Neuronal stem cell (in vitro differentiated cells): ENCODE results near the gene PPM1J.

Experiments used
- DNase-seq: peaks from one replicate; pipeline ENCODE4 v3.0.0-alpha.2; 2013; ENCODE audit warnings: low spot score
- H2AFZ ChIP-seq: one replicate; pipeline ENCODE4 v1.6.1; 2013; ENCODE audit warnings: mild to moderate bottlenecking, low read length, inconsistent platforms
- H2AK5ac ChIP-seq: 2 replicates; pipeline ENCODE4 v1.6.1; 2013; ENCODE audit warnings: low read depth, mild to moderate bottlenecking, inconsistent platforms, low read length, moderate library complexity, mixed read lengths
- H2BK120ac ChIP-seq: 2 replicates; pipeline ENCODE4 v1.6.1; 2013; ENCODE audit warnings: low read depth, mild to moderate bottlenecking, inconsistent platforms, low read length, moderate library complexity, mixed read lengths
- H2BK12ac ChIP-seq: one replicate; pipeline ENCODE4 v1.6.1; 2013; ENCODE audit warnings: low read length, inconsistent platforms
- H2BK15ac ChIP-seq: 2 replicates; pipeline ENCODE4 v1.6.1; 2013; ENCODE audit warnings: mild to moderate bottlenecking, low read length, inconsistent platforms, mixed read lengths
- H2BK5ac ChIP-seq: one replicate; pipeline ENCODE4 v1.6.1; 2013; ENCODE audit warnings: inconsistent platforms, mild to moderate bottlenecking, low read length, moderate library complexity
- H3K14ac ChIP-seq: one replicate; pipeline ENCODE4 v1.6.1; 2013; ENCODE audit warnings: low read length, inconsistent platforms
- H3K18ac ChIP-seq: 2 replicates; pipeline ENCODE4 v1.6.1; 2013; ENCODE audit warnings: low read length, inconsistent platforms
- H3K23ac ChIP-seq: 2 replicates; pipeline ENCODE4 v1.6.1; 2013; ENCODE audit warnings: low read depth, mild to moderate bottlenecking, mixed read lengths, low read length, inconsistent platforms; ENCODE audit not compliant: poor library complexity
- H3K27ac ChIP-seq: replicated peaks from 3 replicates; pipeline ENCODE4 v1.5.1; 2013; ENCODE audit warnings: low read length, inconsistent platforms
- H3K27me3 ChIP-seq, 3 experiments: 2 replicates each; pipeline ENCODE4 v1.6.1; 2013; ENCODE audit warnings: low read length in 3 of 3, mild to moderate bottlenecking in 2 of 3, inconsistent platforms in 1 of 3, low read depth in 1 of 3, mixed read lengths in 1 of 3, moderate library complexity in 1 of 3; ENCODE audit not compliant: control insufficient read depth in 3 of 3, insufficient read depth in 3 of 3
- H3K36me3 ChIP-seq, 2 donors: replicated peaks in 1 of 2; 2 replicates each; pipeline ENCODE4 v1.6.1; 2013; ENCODE audit warnings: low read length in 2 of 2; ENCODE audit not compliant: control insufficient read depth in 2 of 2, insufficient read depth in 2 of 2
- H3K4ac ChIP-seq: 2 replicates; pipeline ENCODE4 v1.6.1; 2013; ENCODE audit warnings: inconsistent platforms, mild to moderate bottlenecking, low read length, moderate library complexity
- H3K4me1 ChIP-seq, 2 donors: 1 replicate in 1 of 2; 2 replicates in 1 of 2; pipeline ENCODE4 v1.6.1; 2013; ENCODE audit warnings: low read length in 2 of 2, low read depth in 1 of 2; ENCODE audit not compliant: control insufficient read depth in 2 of 2, insufficient read depth in 1 of 2
- H3K4me2 ChIP-seq: one replicate; pipeline ENCODE4 v1.6.1; 2013; ENCODE audit warnings: mild to moderate bottlenecking, low read length, inconsistent platforms; ENCODE audit not compliant: insufficient read depth, poor library complexity, severe bottlenecking
- H3K4me3 ChIP-seq, 2 donors: 2 replicates each; pipeline ENCODE4 v1.5.1; 2013; ENCODE audit warnings: low read length in 2 of 2, mild to moderate bottlenecking in 2 of 2, inconsistent platforms in 1 of 2, moderate library complexity in 1 of 2
- H3K79me1 ChIP-seq: one replicate; pipeline ENCODE4 v1.6.1; 2013; ENCODE audit warnings: low read depth, mild to moderate bottlenecking, inconsistent platforms, low read length, moderate library complexity
- H3K9ac ChIP-seq: one replicate; pipeline ENCODE4 v1.6.1; 2013; ENCODE audit warnings: mild to moderate bottlenecking, low read depth, low read length, inconsistent platforms; ENCODE audit not compliant: poor library complexity
- H3K9me3 ChIP-seq, 2 donors: replicated peaks in 1 of 2; 2 replicates each; pipeline versions ENCODE3 to v1.6.1; 2013; ENCODE audit warnings: low read length in 2 of 2, mild to moderate bottlenecking in 2 of 2, inconsistent platforms in 1 of 2, low read depth in 1 of 2, mixed read lengths in 1 of 2, moderate library complexity in 1 of 2; ENCODE audit not compliant: control insufficient read depth in 2 of 2, insufficient read depth in 1 of 2
- H4K8ac ChIP-seq: one replicate; pipeline ENCODE4 v1.6.1; 2013; ENCODE audit warnings: low read depth, mild to moderate bottlenecking, inconsistent platforms, low read length, moderate library complexity
- H4K91ac ChIP-seq: one replicate; pipeline ENCODE4 v1.6.1; 2013; ENCODE audit warnings: low read length, low read depth, mild to moderate bottlenecking, inconsistent platforms; ENCODE audit not compliant: poor library complexity
- WGBS, 2 donors: extraction: QIAGEN DNeasy Blood & Tissue Kit; methylation state at CpG; one replicate each; pipeline ENCODE4 v1.1.7; 2013; ENCODE audit warnings: missing lambda C conversion rate in 2 of 2, mixed read lengths in 1 of 2; ENCODE audit not compliant: insufficient read length in 2 of 2, insufficient replicate concordance in 1 of 2; ENCODE audit errors: extremely low coverage in 2 of 2; 5-methylcytosine and 5-hydroxymethylcytosine counted together

PPM1J gene

DNA sequence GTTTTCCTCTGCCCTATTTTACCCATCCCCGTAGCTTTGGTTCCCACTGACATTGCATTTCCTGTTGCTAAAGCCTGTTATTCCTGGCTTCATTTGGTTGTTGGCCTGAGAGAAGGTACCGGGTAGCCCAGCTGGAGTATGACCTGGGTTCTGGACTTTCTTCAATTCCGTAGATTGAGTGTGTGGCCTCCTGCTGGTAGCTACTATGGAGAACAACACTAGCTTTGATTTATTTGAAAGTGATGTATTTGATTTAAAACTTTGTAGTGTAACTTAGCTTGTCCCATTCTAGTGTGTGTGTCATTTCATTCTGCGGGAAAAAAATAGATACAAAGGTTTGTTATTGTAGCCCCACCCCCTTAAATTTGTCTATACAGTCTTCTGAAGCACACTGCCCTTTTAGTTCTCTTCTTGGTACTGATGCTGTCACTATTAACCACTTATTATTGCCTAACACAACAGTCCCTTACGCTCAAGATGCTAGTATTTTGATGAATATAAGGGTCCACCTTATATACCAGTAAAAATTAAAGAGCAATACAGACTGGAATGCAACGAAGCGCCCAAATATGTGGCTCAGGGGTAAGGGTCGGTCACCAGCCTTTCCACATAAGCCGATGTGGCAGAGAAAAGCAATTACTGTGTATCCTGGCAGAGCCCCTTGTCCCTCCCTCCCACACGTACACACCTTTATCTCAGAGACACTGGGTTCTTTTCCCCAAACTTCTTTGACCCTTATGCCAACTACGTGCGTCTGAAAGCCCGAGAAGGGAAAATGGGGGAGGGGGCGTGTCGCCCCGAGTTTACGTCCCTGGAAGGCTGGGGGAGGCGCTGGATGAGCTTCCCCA lies 41.3 kb downstream of the PPM1J start:
- no peaks in the 10 kb centered on the region for H3K9me3 ChIP-seq
- peak overlapping the region; percentile 86 for H3K4me2 ChIP-seq
- WGBS, 2 donors = no CpG with 5 or more reads among the region's 18 CpGs
- no peak overlapping the region for H4K8ac ChIP-seq
- no peak overlapping the region for H2BK15ac ChIP-seq
- peak overlapping the region; percentile 4 for H3K23ac ChIP-seq
- no peak overlapping the region for H2AK5ac ChIP-seq
- H2AFZ ChIP-seq = peak overlapping the region; percentile 91
- H3K9ac ChIP-seq = no peak overlapping the region
- no peak overlapping the region for H3K14ac ChIP-seq
- no peak overlapping the region for H4K91ac ChIP-seq
- peak overlapping the region; percentile 80 to 93 for H3K4me3 ChIP-seq
- peak overlapping the region; percentile 86 for H3K27ac ChIP-seq
- H2BK120ac ChIP-seq = no peak overlapping the region
- H3K4me1 ChIP-seq = peaks cover 6 to 10% of the 10 kb centered on the region in 2 donors
- H2BK12ac ChIP-seq = no peak overlapping the region
- H3K27me3 ChIP-seq = no peaks in the 10 kb centered on the region
- no peak overlapping the region for H3K4ac ChIP-seq
- H2BK5ac ChIP-seq = no peak overlapping the region
- no peak overlapping the region for H3K18ac ChIP-seq
- H3K79me1 ChIP-seq = no peaks in the 10 kb centered on the region
- peaks cover 2 to 66% of the 10 kb centered on the region in 2 donors for H3K36me3 ChIP-seq
- DNase-seq = no peak

DNA sequence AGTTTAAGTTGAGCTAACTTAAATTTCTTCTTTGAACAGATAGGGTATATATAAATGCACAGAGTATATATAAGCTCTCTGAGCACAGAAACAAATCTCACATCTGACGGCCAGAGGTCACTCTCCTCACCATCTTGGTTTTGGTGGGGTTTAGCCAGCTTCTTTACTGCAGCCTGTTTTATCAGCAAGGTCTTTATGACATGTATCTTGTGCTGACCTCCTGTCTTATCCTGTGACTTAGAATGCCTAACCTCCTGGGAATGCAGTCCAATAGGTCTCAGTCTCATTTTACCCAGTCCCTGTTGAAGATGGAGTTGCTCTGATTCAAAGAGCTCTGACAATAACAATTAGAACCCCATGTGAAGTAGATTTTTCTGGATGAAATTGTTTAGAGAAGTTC lies 42.3 kb downstream of the PPM1J start:
- Histone ChIP-seq H3K14ac (no peak overlapping the region), H3K18ac (no peak overlapping the region), H2AFZ (no peak overlapping the region), H4K8ac (no peak overlapping the region), H2BK5ac (no peak overlapping the region), H3K4ac (no peak overlapping the region), H3K27me3 (no peaks in the 10 kb centered on the region), H3K9ac (no peak overlapping the region), H2BK12ac (no peak overlapping the region), H3K27ac (no peak overlapping the region), H2BK15ac (no peak overlapping the region), H3K4me3 (no peak overlapping the region), H2AK5ac (no peak overlapping the region), H3K79me1 (no peaks in the 10 kb centered on the region), H3K4me2 (no peak overlapping the region), H2BK120ac (no peak overlapping the region), H3K4me1 (peaks cover 3 to 10% of the 10 kb centered on the region in 2 donors), H4K91ac (no peak overlapping the region), H3K36me3 (peaks cover 2 to 67% of the 10 kb centered on the region in 2 donors), H3K23ac (no peak overlapping the region), H3K9me3 (no peaks in the 10 kb centered on the region)
- no CpG with 5 or more reads among the region's 1 CpG for WGBS, 2 donors
- no peak for DNase-seq

DNA sequence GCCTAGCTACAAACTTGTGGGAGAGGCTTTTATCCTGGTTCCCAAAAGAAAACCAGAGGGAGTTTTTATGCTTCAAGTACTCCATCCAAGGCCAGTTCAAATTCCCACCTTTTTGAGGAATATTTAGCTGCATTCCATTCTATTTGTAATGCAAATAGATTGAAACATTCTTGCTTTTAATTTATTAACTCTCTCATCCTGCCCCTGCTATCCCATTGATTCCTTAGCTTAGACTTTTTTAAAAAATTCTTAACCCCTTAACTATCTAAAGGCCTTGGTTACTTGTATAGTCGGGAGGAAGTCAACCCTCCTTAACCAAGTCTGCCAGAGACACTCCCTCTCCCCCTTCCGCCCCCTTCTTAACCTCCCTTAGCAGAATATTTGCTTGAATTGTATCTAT lies 43.1 kb downstream of the PPM1J start:
- Histone ChIP-seq H2BK5ac (no peak overlapping the region), H4K91ac (no peak overlapping the region), H3K4me1 (peaks cover 3 to 10% of the 10 kb centered on the region in 2 donors), H3K27me3 (no peaks in the 10 kb centered on the region), H3K27ac (no peak overlapping the region), H2BK15ac (no peak overlapping the region), H2BK12ac (no peak overlapping the region), H2AFZ (no peak overlapping the region), H3K79me1 (no peaks in the 10 kb centered on the region), H3K4me2 (no peak overlapping the region), H3K18ac (no peak overlapping the region), H3K4me3 (no peak overlapping the region), H3K9ac (no peak overlapping the region), H3K14ac (no peak overlapping the region), H2BK120ac (no peak overlapping the region), H4K8ac (no peak overlapping the region), H3K23ac (no peak overlapping the region), H3K36me3 (peaks cover 2 to 67% of the 10 kb centered on the region in 2 donors), H2AK5ac (no peak overlapping the region), H3K4ac (no peak overlapping the region), H3K9me3 (no peaks in the 10 kb centered on the region)
- no peak for DNase-seq
- WGBS, 2 donors = no CpG with 5 or more reads among the region's 2 CpGs

DNA sequence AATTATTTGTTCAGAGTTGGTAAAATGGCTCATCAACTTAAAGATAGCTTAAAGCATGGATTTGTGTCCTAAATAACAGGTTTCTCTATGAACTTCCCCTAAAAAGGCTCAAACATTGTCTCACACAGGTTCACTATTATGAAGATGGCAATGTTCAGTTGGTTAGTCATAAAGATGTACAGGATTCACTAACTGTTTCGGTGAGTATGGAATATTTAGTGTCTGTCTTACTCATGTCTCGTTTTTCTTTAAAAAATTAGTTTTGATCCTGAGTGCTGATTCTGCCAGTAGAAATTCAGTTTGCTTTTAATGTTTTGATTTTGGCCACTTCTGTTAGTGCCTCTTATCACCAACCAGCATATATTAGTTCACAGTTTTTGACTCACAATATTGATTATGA lies 48.2 kb downstream of the PPM1J start:
- Histone ChIP-seq H2BK120ac (no peak overlapping the region), H3K4me1 (no peaks in the 10 kb centered on the region), H4K91ac (no peak overlapping the region), H2AFZ (no peak overlapping the region), H3K23ac (no peak overlapping the region), H2BK12ac (no peak overlapping the region), H3K4me3 (no peak overlapping the region), H3K27me3 (no peaks in the 10 kb centered on the region), H3K14ac (no peak overlapping the region), H3K27ac (no peak overlapping the region), H3K9me3 (no peaks in the 10 kb centered on the region), H4K8ac (no peak overlapping the region), H3K9ac (no peak overlapping the region), H3K4me2 (no peak overlapping the region), H3K36me3 (peaks cover 6 to 93% of the 10 kb centered on the region in 2 donors), H3K4ac (no peak overlapping the region), H3K18ac (no peak overlapping the region), H3K79me1 (no peaks in the 10 kb centered on the region), H2AK5ac (no peak overlapping the region), H2BK15ac (no peak overlapping the region), H2BK5ac (no peak overlapping the region)
- no CpG with 5 or more reads among the region's 2 CpGs for WGBS, 2 donors
- DNase-seq = no peak
